ENCODE measurements around the gene SLC12A4.

Gene SLC12A4

DNA sequence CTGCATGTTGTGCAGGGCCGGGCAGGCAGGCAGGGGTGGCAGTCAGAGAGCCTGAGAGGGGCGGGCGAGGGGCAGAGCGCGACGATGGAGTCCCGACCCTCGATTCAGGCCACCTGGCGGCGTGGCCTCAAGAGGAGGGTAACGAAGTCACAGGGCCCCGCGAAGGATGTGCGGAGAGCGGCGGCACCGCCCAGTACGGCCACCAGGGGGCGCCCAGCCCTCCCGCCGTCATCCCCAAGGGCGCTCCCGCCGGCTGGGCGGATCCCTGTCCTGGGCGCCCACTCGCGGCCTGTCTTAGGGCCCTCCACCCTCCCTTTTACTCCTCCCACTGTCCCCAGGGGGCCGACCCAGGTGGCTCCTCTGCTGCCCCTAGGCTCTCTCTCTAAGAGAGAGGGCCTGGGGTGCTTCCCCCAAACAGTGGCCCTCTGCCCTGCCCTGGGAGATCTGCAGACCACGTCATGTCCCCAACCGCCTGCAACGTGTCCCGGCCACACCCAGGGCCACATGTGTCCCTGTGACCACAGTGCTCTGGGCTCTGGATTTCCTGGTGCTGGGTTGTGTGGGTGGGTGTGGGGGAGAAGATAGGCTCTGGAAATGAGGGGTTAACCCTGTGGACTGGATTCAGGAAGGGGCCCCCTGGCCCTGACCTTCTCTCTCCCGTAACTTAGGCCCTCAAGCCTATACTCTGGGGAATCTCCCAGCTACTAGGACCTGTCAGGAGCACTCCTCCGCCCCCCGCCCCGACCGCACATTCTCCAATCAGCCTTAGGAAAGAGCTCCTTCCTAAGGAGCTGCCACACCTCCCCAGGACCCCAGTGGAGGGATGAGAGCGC is 25.0 kb upstream of the SLC12A4 start:
- peak overlapping the region; percentile 30 for H3K4me3 ChIP-seq (ENCODE audit: low read depth, low read length)
- peak; percentile 90 for DNase-seq (ENCODE audit: low read depth)

DNA sequence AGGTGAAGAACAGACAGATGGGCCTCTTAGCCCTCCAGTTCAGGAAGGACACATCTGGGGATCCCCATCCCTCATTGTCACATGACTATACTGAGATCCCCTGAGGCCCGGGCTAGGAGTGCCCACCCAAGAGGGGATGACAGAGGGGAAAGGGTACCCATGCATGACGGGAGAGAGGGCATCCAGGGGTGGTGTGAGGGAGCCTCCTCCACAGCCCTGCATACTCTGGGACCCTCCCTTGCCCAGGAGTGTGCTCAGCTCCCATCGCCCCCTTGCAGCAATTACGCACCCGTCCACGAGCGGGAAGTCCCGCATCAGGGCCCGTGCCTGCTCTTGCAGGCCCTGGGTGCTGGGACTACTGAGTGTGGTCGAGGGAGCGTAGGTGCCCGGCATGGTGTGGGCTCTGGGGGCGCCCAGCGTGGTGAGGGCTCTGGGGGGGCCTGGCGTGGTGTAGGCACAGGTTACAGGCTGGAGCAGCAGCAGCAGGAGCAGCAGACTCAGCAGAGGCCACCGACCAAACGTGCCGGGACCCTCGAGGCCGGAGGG is 24.3 kb upstream of the SLC12A4 start:
- peak; percentile 28 for DNase-seq (ENCODE audit: low read depth)
- H3K4me3 ChIP-seq (ENCODE audit: low read depth, low read length): no peak overlapping the region
- TF ChIP-seq, protein P1, sequence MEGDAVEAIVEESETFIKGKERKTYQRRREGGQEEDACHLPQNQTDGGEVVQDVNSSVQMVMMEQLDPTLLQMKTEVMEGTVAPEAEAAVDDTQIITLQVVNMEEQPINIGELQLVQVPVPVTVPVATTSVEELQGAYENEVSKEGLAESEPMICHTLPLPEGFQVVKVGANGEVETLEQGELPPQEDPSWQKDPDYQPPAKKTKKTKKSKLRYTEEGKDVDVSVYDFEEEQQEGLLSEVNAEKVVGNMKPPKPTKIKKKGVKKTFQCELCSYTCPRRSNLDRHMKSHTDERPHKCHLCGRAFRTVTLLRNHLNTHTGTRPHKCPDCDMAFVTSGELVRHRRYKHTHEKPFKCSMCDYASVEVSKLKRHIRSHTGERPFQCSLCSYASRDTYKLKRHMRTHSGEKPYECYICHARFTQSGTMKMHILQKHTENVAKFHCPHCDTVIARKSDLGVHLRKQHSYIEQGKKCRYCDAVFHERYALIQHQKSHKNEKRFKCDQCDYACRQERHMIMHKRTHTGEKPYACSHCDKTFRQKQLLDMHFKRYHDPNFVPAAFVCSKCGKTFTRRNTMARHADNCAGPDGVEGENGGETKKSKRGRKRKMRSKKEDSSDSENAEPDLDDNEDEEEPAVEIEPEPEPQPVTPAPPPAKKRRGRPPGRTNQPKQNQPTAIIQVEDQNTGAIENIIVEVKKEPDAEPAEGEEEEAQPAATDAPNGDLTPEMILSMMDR (IDR thresholded peaks at IDR 0.05; ENCODE audit: insufficient read depth, low read depth, low read length, missing control alignments): no peak

More for the DNA sequence above, 25.0 kb upstream of the SLC12A4 start:
- TF ChIP-seq, protein P1 (IDR thresholded peaks at IDR 0.05; ENCODE audit: insufficient read depth, low read depth, low read length, missing control alignments): peak; percentile 98

DNA sequence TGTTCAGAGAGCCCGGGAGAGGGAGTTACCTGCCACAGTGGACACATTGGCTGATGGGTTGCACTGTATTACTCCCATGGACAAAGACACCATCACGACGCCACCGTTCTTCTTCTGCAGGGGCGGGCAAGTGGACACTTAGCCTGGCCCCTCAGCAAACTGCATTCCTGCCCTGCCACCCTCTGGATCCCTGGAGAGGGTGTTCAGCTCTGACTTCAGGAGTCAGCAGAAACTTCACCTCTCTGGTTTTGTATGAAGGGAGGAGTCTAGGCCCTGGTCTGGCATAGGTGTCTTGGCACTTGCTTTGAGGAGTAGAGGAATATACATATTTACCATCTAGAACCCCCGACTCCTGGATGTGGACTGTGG is 21.6 kb upstream of the SLC12A4 start:
- H3K4me3 ChIP-seq (ENCODE audit: low read depth, low read length): no peak overlapping the region

DNA sequence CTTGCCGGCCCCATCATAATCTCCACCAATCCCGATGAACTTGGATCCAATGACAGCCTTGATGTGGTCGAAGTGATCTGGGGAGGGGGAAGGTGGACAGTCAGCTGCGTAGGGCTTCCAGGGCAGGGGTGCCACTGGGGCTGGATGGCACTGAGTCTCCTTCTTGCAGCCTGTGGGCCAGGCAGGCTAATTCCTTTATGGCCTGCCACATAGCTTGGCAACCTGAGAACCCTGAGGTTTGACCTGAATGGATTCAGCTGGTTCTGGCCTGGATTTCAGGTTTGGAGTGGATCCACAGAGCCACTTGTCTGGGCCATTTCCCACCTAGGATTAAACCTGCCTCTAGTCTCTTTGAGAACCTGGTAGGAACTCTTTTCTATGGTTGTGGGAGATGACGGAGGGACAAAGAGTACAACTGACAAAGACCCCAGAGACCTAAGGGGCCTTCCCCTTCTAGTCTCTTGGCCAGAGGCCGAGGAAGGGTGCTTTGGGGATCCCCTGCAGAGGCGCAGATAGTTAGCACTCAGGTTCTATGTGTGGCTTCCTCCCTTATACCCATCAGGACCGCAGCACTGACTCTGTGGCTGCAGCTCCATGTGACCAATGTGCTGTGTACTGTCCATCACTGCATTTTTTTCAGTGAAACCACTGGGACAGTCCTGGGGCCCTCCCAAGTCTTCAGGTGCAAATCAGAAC is 21.0 kb upstream of the SLC12A4 start:
- peak; percentile 75 for DNase-seq (ENCODE audit: low read depth)
- no peak overlapping the region for H3K4me3 ChIP-seq (ENCODE audit: low read depth, low read length)
- TF ChIP-seq, protein P1 (IDR thresholded peaks at IDR 0.05; ENCODE audit: insufficient read depth, low read depth, low read length, missing control alignments): no peak

More for the DNA sequence above, 21.6 kb upstream of the SLC12A4 start:
- DNase-seq (ENCODE audit: low read depth): no peak
- TF ChIP-seq, protein P1 (IDR thresholded peaks at IDR 0.05; ENCODE audit: insufficient read depth, low read depth, low read length, missing control alignments): no peak

DNA sequence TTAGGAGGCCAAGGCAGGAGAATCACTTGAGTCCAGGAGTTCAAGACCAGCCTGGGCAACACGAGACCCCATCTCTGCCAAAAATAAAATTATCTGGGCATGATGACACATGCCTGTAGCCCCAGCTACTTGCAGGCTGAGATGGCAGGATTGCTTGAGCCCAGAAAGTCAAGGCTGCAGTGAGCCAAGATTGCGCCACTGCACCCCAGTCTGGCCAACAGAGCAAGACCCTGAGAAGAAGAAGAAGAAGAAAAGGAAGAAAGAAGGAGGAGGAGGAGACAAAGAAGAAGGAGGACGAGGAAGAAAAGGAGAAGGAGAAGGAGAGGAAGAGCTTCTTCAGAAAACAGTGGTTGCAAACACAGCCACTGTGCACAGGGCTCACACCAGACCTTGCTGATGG is 20.2 kb upstream of the SLC12A4 start:
- no peak overlapping the region for H3K4me3 ChIP-seq (ENCODE audit: low read depth, low read length)
- DNase-seq (ENCODE audit: low read depth): no peak
- TF ChIP-seq, protein P1 (IDR thresholded peaks at IDR 0.05; ENCODE audit: insufficient read depth, low read depth, low read length, missing control alignments): no peak

DNA sequence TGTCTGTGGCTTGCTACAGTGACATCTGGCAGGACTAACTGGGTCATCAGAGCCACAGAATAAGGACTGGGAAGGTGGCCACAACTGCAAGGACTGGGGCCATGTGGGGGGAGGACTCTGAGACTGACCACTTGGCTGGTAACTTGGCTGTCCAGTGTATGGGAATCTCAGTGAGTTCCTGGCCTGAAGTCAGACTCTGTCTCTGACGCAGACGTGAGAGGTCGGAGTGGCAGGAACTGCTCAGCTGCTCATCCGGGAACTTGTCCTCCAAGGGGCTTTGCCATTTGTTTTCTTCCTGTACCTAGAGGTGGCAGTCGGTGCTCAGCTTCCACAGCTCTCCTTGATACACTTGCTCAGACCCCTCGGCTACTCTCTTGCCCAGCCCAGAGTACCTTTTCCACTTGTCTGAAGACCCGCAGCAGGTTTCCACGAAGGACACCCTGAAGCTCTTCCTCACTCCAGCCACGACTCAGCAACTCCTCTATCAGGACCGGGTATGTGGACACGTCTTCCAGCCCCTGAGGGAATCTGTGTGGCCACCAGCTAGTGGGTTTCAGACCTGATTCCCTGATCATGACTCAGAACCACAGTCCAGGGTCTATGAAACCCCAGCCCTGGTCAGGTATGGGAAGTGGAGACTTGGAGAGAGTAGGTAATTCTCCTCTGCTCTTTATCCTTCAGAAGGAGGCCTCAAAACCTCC is 19.2 kb upstream of the SLC12A4 start:
- no peak overlapping the region for H3K4me3 ChIP-seq (ENCODE audit: low read depth, low read length)
- TF ChIP-seq, protein P1 (IDR thresholded peaks at IDR 0.05; ENCODE audit: insufficient read depth, low read depth, low read length, missing control alignments): no peak
- no peak for DNase-seq (ENCODE audit: low read depth)
